Measurements from ENCODE around the gene PLP2.

DNA sequence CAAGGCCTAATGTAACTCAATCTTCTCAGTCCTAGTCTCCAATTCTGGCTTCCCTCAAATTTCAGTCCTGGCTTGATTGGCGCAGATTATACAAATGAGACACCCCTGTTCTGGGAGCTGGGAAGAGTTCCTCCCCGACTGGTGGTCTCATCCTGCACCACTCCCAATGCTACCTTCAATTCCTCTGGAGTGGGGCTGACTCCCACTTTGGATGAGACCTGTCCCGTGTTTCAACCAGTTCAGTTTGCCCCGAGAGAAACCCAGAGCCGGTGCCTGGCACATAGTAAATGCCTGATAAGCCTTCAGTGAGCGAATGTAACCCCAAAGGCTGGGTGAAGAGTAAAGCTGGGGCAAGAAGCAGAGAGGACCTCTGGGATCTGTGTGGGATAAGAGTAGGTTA lies 32.3 kb downstream of the PLP2 start:
- TF ChIP-seq EZH2 (IDR thresholded peaks at IDR 0.05; ENCODE audit: low read length, unreplicated experiment) (no peak), CTCF (conservative IDR thresholded peaks at IDR 0.05; ENCODE audit: low read depth, low read length) (no peak)
